Activated naive CD8-positive, alpha-beta T cell treated with anti-CD3 and anti-CD28 coated beads, Interleukin-2, amount 10 ng/mL, durations not matched to agents 7 days and 5 days (primary cell): Measurements from ENCODE around the gene LTBR. TPM values are rescaled to one million over a fixed set of nuclear protein-coding genes. Genes with fewer than 3 reads are reported as not detected.
A peak's percentile ranks its signal among the peaks of the same experiment; 100 is the strongest.

Experiments
- ATAC-seq: fragments of 150-1000 bp; cut with Tn5 transposase; one replicate; pipeline ENCODE4 v1.10.0; 2021; ENCODE audit warnings: low read depth, moderate library complexity
- POLR2A ChIA-PET: fragments of 350-600 bp; sonication (Branson Sonifier 250); formaldehyde crosslinking; loops from one replicate; lab custom pipeline; 2021; ENCODE audit warnings: antibody characterized with exemption; lab: Charles Lee
- DNase-seq: peaks from one replicate; pipeline ENCODE4 v3.0.0; 2021
- H3K27ac Mint-ChIP-seq: one replicate; pipeline ENCODE4 v1.8.0; 2022; ENCODE audit warnings: mild to moderate bottlenecking, mixed read lengths
- H3K27me3 Mint-ChIP-seq: one replicate; pipeline ENCODE4 v1.8.0; 2022; ENCODE audit warnings: mild to moderate bottlenecking, moderate library complexity, mixed read lengths
- H3K36me3 Mint-ChIP-seq: one replicate; pipeline ENCODE4 v1.8.0; 2021; ENCODE audit warnings: mild to moderate bottlenecking, mixed read lengths
- H3K4me1 Mint-ChIP-seq: one replicate; pipeline ENCODE4 v1.8.0; 2021; ENCODE audit warnings: mixed read lengths
- H3K4me3 Mint-ChIP-seq: one replicate; pipeline ENCODE4 v1.8.0; 2022; ENCODE audit warnings: mild to moderate bottlenecking, moderate library complexity, mixed read lengths
- H3K9me3 Mint-ChIP-seq: one replicate; pipeline ENCODE4 v1.8.0; 2021; ENCODE audit warnings: mixed read lengths
- total RNA-seq, 2 experiments: library from RNA; stranded (reverse); gene quantifications; one replicate each; pipeline ENCODE4 v1.2.3, GENCODE V29; 2021

Gene LTBR
- total RNA-seq, 2 experiments from 2014 or later: 0.61 to 1.4 TPM

- ATAC-seq (no peak), DNase-seq (no peak)
- Mint-ChIP-seq H3K4me3 (no peak overlapping the region), H3K4me1 (peaks cover 7% of the 10 kb centered on the region), H3K27me3 (peaks cover 3% of the 10 kb centered on the region), H3K9me3 (no peaks in the 10 kb centered on the region), H3K36me3 (no peaks in the 10 kb centered on the region), H3K27ac (no peak overlapping the region)
- POLR2A ChIA-PET: interaction anchor here (0.8 to 1.2 kb wide), 2 partner anchors 11 to 118 kb away, joined by 4 read pairs; partner anchors contain the start of gene VAMP1
Observed at GRCh38 chr12:6352193-6353173, 31.5 kb upstream of the LTBR start.

- POLR2A ChIA-PET: interaction anchor here (1.1 to 2.9 kb wide), 3 partner anchors 9 to 13 kb away, joined by 4 to 7 read pairs (median 7); partner anchors contain the start of gene TNFRSF1A
- no peaks in the 10 kb centered on the region for H3K36me3 Mint-ChIP-seq
- H3K9me3 Mint-ChIP-seq: no peaks in the 10 kb centered on the region
- H3K4me3 Mint-ChIP-seq: no peak overlapping the region
- DNase-seq (no peak), ATAC-seq (no peak)
- H3K27ac Mint-ChIP-seq: no peak overlapping the region
- H3K27me3 Mint-ChIP-seq: peaks cover 3% of the 10 kb centered on the region
- H3K4me1 Mint-ChIP-seq: peaks cover 5% of the 10 kb centered on the region
Observed at GRCh38 chr12:6354495-6355393, 29.2 kb upstream of the LTBR start.

GRCh38 chr12:6355491-6356373 lies 28.2 kb upstream of the LTBR start:
- Mint-ChIP-seq H3K9me3 (no peaks in the 10 kb centered on the region), H3K27ac (peak overlapping the region; percentile 25), H3K27me3 (peaks cover 3% of the 10 kb centered on the region), H3K4me3 (no peak overlapping the region), H3K36me3 (no peaks in the 10 kb centered on the region), H3K4me1 (peaks cover 8% of the 10 kb centered on the region)
- ATAC-seq: no peak
- no peak for DNase-seq
- POLR2A ChIA-PET: interaction anchor here (1.1 to 2.9 kb wide), 3 partner anchors 9 to 14 kb away, joined by 4 to 7 read pairs (median 7); partner anchors contain the start of gene TNFRSF1A

GRCh38 chr12:6356374-6356820 lies 27.6 kb upstream of the LTBR start:
- Mint-ChIP-seq H3K36me3 (no peaks in the 10 kb centered on the region), H3K9me3 (no peaks in the 10 kb centered on the region), H3K27ac (peak overlapping the region; percentile 25), H3K27me3 (peaks cover 3% of the 10 kb centered on the region), H3K4me1 (peaks cover 13% of the 10 kb centered on the region), H3K4me3 (no peak overlapping the region)
- POLR2A ChIA-PET: interaction anchor here (1.8 to 2.9 kb wide), 3 partner anchors 8 to 20 kb away, joined by 7 to 9 read pairs (median 7); no protein-coding TSS in a partner anchor
- ATAC-seq (no peak), DNase-seq (no peak)

GRCh38 chr12:6358881-6359280 lies 25.1 kb upstream of the LTBR start:
- Mint-ChIP-seq H3K4me1 (peaks cover 20% of the 10 kb centered on the region), H3K4me3 (no peak overlapping the region), H3K27me3 (peaks cover 3% of the 10 kb centered on the region), H3K36me3 (no peaks in the 10 kb centered on the region), H3K9me3 (no peaks in the 10 kb centered on the region), H3K27ac (no peak overlapping the region)
- POLR2A ChIA-PET: interaction anchor here (0.6 to 2.6 kb wide), 2 partner anchors 22 to 33 kb away, joined by 3 to 9 read pairs; no protein-coding TSS in a partner anchor
- DNase-seq (no peak), ATAC-seq (no peak)

GRCh38 chr12:6360080-6360571 lies 23.8 kb upstream of the LTBR start:
- Mint-ChIP-seq H3K4me3 (no peak overlapping the region), H3K36me3 (no peaks in the 10 kb centered on the region), H3K4me1 (peaks cover 25% of the 10 kb centered on the region), H3K27ac (peak overlapping the region; percentile 56), H3K27me3 (peaks cover 3% of the 10 kb centered on the region), H3K9me3 (no peaks in the 10 kb centered on the region)
- POLR2A ChIA-PET: interaction anchor here (1.2 kb wide), 1 partner anchor 24 kb away, joined by 3 read pairs; no protein-coding TSS in a partner anchor
- ATAC-seq: no peak
- no peak for DNase-seq

GRCh38 chr12:6360578-6361490 lies 23.1 kb upstream of the LTBR start:
- H3K4me3 Mint-ChIP-seq: no peak overlapping the region
- no peak for ATAC-seq
- peaks cover 3% of the 10 kb centered on the region for H3K27me3 Mint-ChIP-seq
- no peaks in the 10 kb centered on the region for H3K9me3 Mint-ChIP-seq
- peak overlapping the region; percentile 56 for H3K27ac Mint-ChIP-seq
- H3K36me3 Mint-ChIP-seq: no peaks in the 10 kb centered on the region
- POLR2A ChIA-PET: interaction anchor here (1.2 to 1.6 kb wide), 2 partner anchors 24 to 110 kb away, joined by 3 to 4 read pairs; partner anchors contain the start of gene VAMP1
- peaks cover 23% of the 10 kb centered on the region for H3K4me1 Mint-ChIP-seq
- no peak for DNase-seq

GRCh38 chr12:6361834-6362233 lies 22.1 kb upstream of the LTBR start:
- H3K27ac Mint-ChIP-seq: peak overlapping the region; percentile 73
- H3K4me1 Mint-ChIP-seq: peaks cover 20% of the 10 kb centered on the region
- no peaks in the 10 kb centered on the region for H3K9me3 Mint-ChIP-seq
- POLR2A ChIA-PET: interaction anchor here (1.6 to 3.5 kb wide), 3 partner anchors 17 to 172 kb away, joined by 4 to 41 read pairs (median 5); partner anchors contain the start of genes GAPDH and VAMP1
- no peaks in the 10 kb centered on the region for H3K36me3 Mint-ChIP-seq
- peaks cover under 1% of the 10 kb centered on the region for H3K27me3 Mint-ChIP-seq
- ATAC-seq: no peak
- no peak for DNase-seq
- H3K4me3 Mint-ChIP-seq: peak overlapping the region; percentile 6

- ATAC-seq: no peak
- Mint-ChIP-seq H3K36me3 (no peaks in the 10 kb centered on the region), H3K4me1 (peaks cover 23% of the 10 kb centered on the region), H3K27me3 (no peaks in the 10 kb centered on the region), H3K9me3 (no peaks in the 10 kb centered on the region), H3K4me3 (no peak overlapping the region), H3K27ac (no peak overlapping the region)
- no peak for DNase-seq
- POLR2A ChIA-PET: interaction anchor here (1.4 to 11.0 kb wide), 8 partner anchors 10 to 172 kb away, joined by 3 to 122 read pairs (median 5); partner anchors contain the start of genes GAPDH, TAPBPL, TNFRSF1A and VAMP1
Observed at GRCh38 chr12:6362403-6362802, 21.6 kb upstream of the LTBR start.

- DNase-seq: no peak
- H3K27me3 Mint-ChIP-seq: no peaks in the 10 kb centered on the region
- POLR2A ChIA-PET: interaction anchor here (1.0 to 11.0 kb wide), 12 partner anchors 9 to 205 kb away, joined by 3 to 122 read pairs (median 4); partner anchors contain the start of genes GAPDH, NOP2, TAPBPL and TNFRSF1A
- H3K4me1 Mint-ChIP-seq: peaks cover 27% of the 10 kb centered on the region
- no peaks in the 10 kb centered on the region for H3K9me3 Mint-ChIP-seq
- peak overlapping the region; percentile 84 for H3K4me3 Mint-ChIP-seq
- ATAC-seq: no peak
- H3K36me3 Mint-ChIP-seq: no peaks in the 10 kb centered on the region
- no peak overlapping the region for H3K27ac Mint-ChIP-seq
Observed at GRCh38 chr12:6363010-6363329, 21.0 kb upstream of the LTBR start.
